ENCODE results near the gene SH3BGRL.
A peak's percentile ranks its signal among the peaks of the same experiment; 100 is the strongest.

Gene SH3BGRL

GRCh38 chrX:81201671-81202455 is at the start of gene SH3BGRL, which contains the start of gene HMGN5:
Gene SH3BGRL, plus strand, starts transcription at chrX:81202102. Its CDS starts 99 bp downstream, at chrX:81202201.
Gene HMGN5, minus strand, starts transcription at chrX:81201913. Its CDS starts 80,364 bp downstream, at chrX:81121549.
- peak; percentile 66 for DNase-seq

GRCh38 chrX:81168391-81168790 is 33.5 kb upstream of the SH3BGRL start:
- DNase-seq: no peak

- DNase-seq: no peak
Measured at GRCh38 chrX:81174286-81174685, 27.6 kb upstream of the SH3BGRL start.

GRCh38 chrX:81195259-81195658 is 6.6 kb upstream of the SH3BGRL start:
- DNase-seq: no peak

GRCh38 chrX:81195712-81196111 is 6.2 kb upstream of the SH3BGRL start:
- peak; percentile 39 for DNase-seq

GRCh38 chrX:81201071-81201470 is 831 bp upstream of the SH3BGRL start:
- DNase-seq: no peak

GRCh38 chrX:81202456-81202819 is 536 bp downstream of the SH3BGRL start:
- no peak for DNase-seq

GRCh38 chrX:81202943-81203342 is 1.0 kb downstream of the SH3BGRL start:
- no peak for DNase-seq

GRCh38 chrX:81205551-81205950 is 3.6 kb downstream of the SH3BGRL start:
- no peak for DNase-seq

GRCh38 chrX:81206476-81206875 is 4.6 kb downstream of the SH3BGRL start:
- no peak for DNase-seq

- no peak for DNase-seq
Measured at GRCh38 chrX:81208916-81209315, 7.0 kb downstream of the SH3BGRL start.

GRCh38 chrX:81215685-81216084 is 13.8 kb downstream of the SH3BGRL start:
- no peak for DNase-seq

GRCh38 chrX:81229229-81229628 is 27.3 kb downstream of the SH3BGRL start:
- no peak for DNase-seq

- DNase-seq: no peak
Measured at GRCh38 chrX:81229901-81230300, 28.0 kb downstream of the SH3BGRL start.

GRCh38 chrX:81231476-81231875 is 29.6 kb downstream of the SH3BGRL start:
- DNase-seq: no peak

GRCh38 chrX:81232218-81232617 is 30.3 kb downstream of the SH3BGRL start:
- DNase-seq: no peak

GRCh38 chrX:81237516-81237915 is 35.6 kb downstream of the SH3BGRL start:
- no peak for DNase-seq

GRCh38 chrX:81238166-81238565 is 36.3 kb downstream of the SH3BGRL start:
- DNase-seq: no peak

GRCh38 chrX:81240701-81241331 is 38.9 kb downstream of the SH3BGRL start:
- DNase-seq: no peak

- no peak for DNase-seq
Measured at GRCh38 chrX:81241753-81242152, 39.9 kb downstream of the SH3BGRL start.

- DNase-seq: no peak
Measured at GRCh38 chrX:81255876-81256275, 54.0 kb downstream of the SH3BGRL start.

GRCh38 chrX:81257817-81258216 is 55.9 kb downstream of the SH3BGRL start:
- DNase-seq: no peak

- DNase-seq: no peak
Measured at GRCh38 chrX:81259020-81259713, 57.3 kb downstream of the SH3BGRL start.

Measured in stimulated activated CD4-positive, alpha-beta T cell treated with anti-CD3 and anti-CD28 coated beads, Interleukin-1b, Interleukin-23, amount 100 ng/mL, for 48 hours (primary cell).